ENCODE results near the gene ENTREP3.

- TF ChIP-seq POLR2A (IDR thresholded peaks at IDR 0.05) (no peak), CTCF (IDR thresholded peaks at IDR 0.05) (peak; percentile 99 to 100 (median 99))
Observed at GRCh38 chr1:155250633-155251449, 4.4 kb downstream of the ENTREP3 start.
